Measurements from ENCODE around the gene CBLIF. TPM values are rescaled to one million over a fixed set of nuclear protein-coding genes. Genes with fewer than 3 reads are reported as not detected.
"Not testable (repeated sequence)": the region's sequence is repeated elsewhere in the genome, so short reads cannot be mapped to it uniquely, and the experiment has no call there.

CBLIF gene
- total RNA-seq, 1 experiment from 2014 or later = not detected

DNA sequence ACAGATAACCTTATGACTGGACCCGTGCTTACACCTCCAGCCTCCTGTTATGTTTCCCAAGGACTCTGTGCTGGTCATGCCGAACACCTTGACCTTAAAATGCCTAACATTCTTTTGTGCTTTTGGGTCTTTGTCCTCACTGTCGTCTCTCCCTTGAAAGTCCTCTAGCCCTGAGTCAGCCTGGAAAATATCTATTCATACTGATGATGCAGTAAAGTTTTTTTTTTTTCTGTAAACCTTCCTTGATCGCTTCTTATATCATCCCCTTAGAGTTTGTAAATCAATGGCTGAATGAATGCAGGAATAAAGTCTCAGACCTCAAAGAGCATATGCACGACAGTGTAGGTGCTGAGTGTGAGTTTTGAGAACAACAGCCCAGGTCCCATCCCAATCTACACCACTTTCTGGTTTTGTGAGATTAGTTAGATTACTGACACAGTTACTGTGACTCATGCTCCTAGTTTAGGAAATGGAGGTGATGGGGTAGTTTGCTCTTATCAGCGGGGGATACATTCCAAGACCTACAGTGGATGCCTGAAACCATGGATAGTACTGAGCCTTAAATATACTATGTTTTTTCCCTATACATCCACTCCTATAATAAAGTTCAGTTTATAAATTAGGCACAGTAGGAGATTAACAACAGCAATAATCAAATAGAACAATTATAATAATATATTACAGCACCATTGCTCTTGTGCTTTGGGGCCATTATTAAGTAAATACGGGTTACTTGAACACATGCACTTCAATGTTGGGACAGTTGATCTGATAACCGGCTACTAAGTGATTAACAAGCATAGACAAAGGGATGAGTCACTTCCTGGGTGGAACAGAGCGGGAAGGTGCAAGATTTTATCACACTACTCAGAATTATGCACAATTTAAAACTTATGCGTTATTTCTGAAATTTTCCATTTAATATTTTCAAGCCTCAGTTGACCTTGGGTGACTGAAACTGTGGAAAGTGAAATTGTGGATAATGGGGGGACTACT lies 12.4 kb upstream of the CBLIF start:
- Histone ChIP-seq H3K27me3 (ENCODE audit: insufficient read depth, low read depth) (no peaks in the 10 kb centered on the region), H3K4me1 (replicated peaks; ENCODE audit: insufficient read depth) (peaks cover 33% of the 10 kb centered on the region), H3K4me2 (peak overlapping the region; percentile 48), H3K9me3 (ENCODE audit: insufficient read depth, low read depth) (no peaks in the 10 kb centered on the region), H3K4me3 (no peak overlapping the region), H4K20me1 (ENCODE audit: insufficient read depth) (no peaks in the 10 kb centered on the region), H3K36me3 (ENCODE audit: low read depth) (no peaks in the 10 kb centered on the region), H3K9me2 (ENCODE audit: insufficient read depth) (no peaks in the 10 kb centered on the region), H3K79me2 (ENCODE audit: low read depth) (no peaks in the 10 kb centered on the region), H2AFZ (peak overlapping the region; percentile 49; the same call in 1 of the 2 replicates), H3F3A (ENCODE audit: insufficient read depth, low read depth) (peaks cover 25% of the 10 kb centered on the region; the same call in 1 of the 2 replicates), H3K27ac (peak overlapping the region; percentile 78)
- ChIA-PET CTCF (interaction anchor here (0.7 kb wide), 1 partner anchor 41 kb away, joined by 3 read pairs; no protein-coding TSS in a partner anchor), POLR2A (ENCODE audit: unreplicated experiment) (interaction anchor here (0.6 to 0.7 kb wide), 3 partner anchors 26 to 245 kb away, joined by 3 to 25 read pairs (median 4); no protein-coding TSS in a partner anchor)
- intact Hi-C loops (cut with micrococcal nuclease; ENCODE audit: unreplicated experiment) = loop anchor here (1.0 to 5.0 kb wide), 5 partner anchors 44 to 307 kb away; partner anchors contain the start of genes MRPL16 and STX3
- TF ChIP-seq EZH2 (IDR thresholded peaks at IDR 0.05; ENCODE audit: low read depth) (no peak), CTCF (conservative IDR thresholded peaks at IDR 0.05) (no peak)
- DNase-seq = peak; percentile 67 to 80
- TSS peak; percentile 70 for BruUV-seq (replicated peaks)

- TF ChIP-seq CTCF (conservative IDR thresholded peaks at IDR 0.05) (no peak), EZH2 (IDR thresholded peaks at IDR 0.05; ENCODE audit: low read depth) (no peak)
- Histone ChIP-seq H3K4me1 (replicated peaks; ENCODE audit: insufficient read depth) (peaks cover 33% of the 10 kb centered on the region), H3K4me2 (no peak overlapping the region), H3K9me2 (ENCODE audit: insufficient read depth) (no peaks in the 10 kb centered on the region), H3K4me3 (no peak overlapping the region), H3K9me3 (ENCODE audit: insufficient read depth, low read depth) (no peaks in the 10 kb centered on the region), H3K79me2 (ENCODE audit: low read depth) (no peaks in the 10 kb centered on the region), H4K20me1 (ENCODE audit: insufficient read depth) (no peaks in the 10 kb centered on the region), H3K36me3 (ENCODE audit: low read depth) (no peaks in the 10 kb centered on the region), H3K27me3 (ENCODE audit: insufficient read depth, low read depth) (no peaks in the 10 kb centered on the region), H3F3A (ENCODE audit: insufficient read depth, low read depth) (peaks cover 25% of the 10 kb centered on the region; the same call in 1 of the 2 replicates), H2AFZ (no peak overlapping the region), H3K27ac (no peak overlapping the region)
- POLR2A ChIA-PET (ENCODE audit: unreplicated experiment) = no interaction called here
- BruUV-seq (replicated peaks) = no TSS peak
- DNase-seq = no peak
- intact Hi-C loops (cut with micrococcal nuclease; ENCODE audit: unreplicated experiment) = loop anchor here (5.0 kb wide), 1 partner anchor 43 kb away; the partner anchor contains the start of gene MRPL16
- CTCF ChIA-PET = no interaction called here
Observed at GRCh38 chr11:59854871-59855270, 9.6 kb upstream of the CBLIF start.

DNA sequence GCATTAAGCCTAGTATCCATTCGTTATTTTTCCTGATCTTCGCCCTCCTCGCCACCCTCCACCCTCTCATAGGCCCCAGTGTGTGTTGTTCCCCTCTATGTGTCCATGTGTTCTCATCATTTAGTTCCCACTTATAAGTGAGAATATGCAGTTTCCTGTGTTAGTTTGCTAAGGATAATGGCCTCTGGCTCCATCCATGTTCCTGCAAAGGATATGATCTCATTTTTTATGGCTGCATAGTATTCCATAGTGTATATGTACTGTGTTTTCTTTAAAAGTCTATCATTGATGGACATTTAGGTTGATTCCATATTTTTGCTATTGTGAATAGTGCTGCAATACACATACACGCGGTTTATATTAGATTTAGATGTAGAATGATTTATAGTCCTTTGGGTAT lies 6.1 kb upstream of the CBLIF start:
- H3K79me2 ChIP-seq (ENCODE audit: low read depth); H3K9me3 ChIP-seq (ENCODE audit: insufficient read depth, low read depth); H3K9me2 ChIP-seq (ENCODE audit: insufficient read depth); H3F3A ChIP-seq (ENCODE audit: insufficient read depth, low read depth); H3K27me3 ChIP-seq (ENCODE audit: insufficient read depth, low read depth); H3K4me2 ChIP-seq; H3K4me1 ChIP-seq (replicated peaks; ENCODE audit: insufficient read depth); H3K36me3 ChIP-seq (ENCODE audit: low read depth); H4K20me1 ChIP-seq (ENCODE audit: insufficient read depth); intact Hi-C loops (cut with micrococcal nuclease; ENCODE audit: unreplicated experiment); DNase-seq; CTCF ChIA-PET; BruUV-seq (replicated peaks); H3K27ac ChIP-seq; H2AFZ ChIP-seq; H3K4me3 ChIP-seq: not testable (repeated sequence)
- POLR2A ChIA-PET (ENCODE audit: unreplicated experiment) = interaction anchor here (0.6 kb wide), 1 partner anchor 21 kb away, joined by 5 read pairs; no protein-coding TSS in a partner anchor

GRCh38 chr11:59849551-59849950 lies 4.3 kb upstream of the CBLIF start:
- H3K4me2 ChIP-seq; H4K20me1 ChIP-seq (ENCODE audit: insufficient read depth); BruUV-seq (replicated peaks); H3K27ac ChIP-seq; H3K79me2 ChIP-seq (ENCODE audit: low read depth); H3K9me3 ChIP-seq (ENCODE audit: insufficient read depth, low read depth); intact Hi-C loops (cut with micrococcal nuclease; ENCODE audit: unreplicated experiment); POLR2A ChIA-PET (ENCODE audit: unreplicated experiment); H3K9me2 ChIP-seq (ENCODE audit: insufficient read depth); H2AFZ ChIP-seq; DNase-seq; H3K36me3 ChIP-seq (ENCODE audit: low read depth); H3K27me3 ChIP-seq (ENCODE audit: insufficient read depth, low read depth); H3F3A ChIP-seq (ENCODE audit: insufficient read depth, low read depth); H3K4me1 ChIP-seq (replicated peaks; ENCODE audit: insufficient read depth); H3K4me3 ChIP-seq: not testable (repeated sequence)
- CTCF ChIA-PET = interaction anchor here (0.6 kb wide), 1 partner anchor 72 kb away, joined by 3 read pairs; no protein-coding TSS in a partner anchor
